IMR-90 (cell line): ENCODE results near the gene COG1. TPM values are rescaled to one million over a fixed set of nuclear protein-coding genes. Genes with fewer than 3 reads are reported as not detected.

Experiments
- ATAC-seq: fragments of 200-7000 bp; cut with Tn5 transposase; 2 replicates; pipeline ENCODE4 v1.9.1; 2020; ENCODE audit warnings: low read depth, mild to moderate bottlenecking, moderate library complexity
- BruUV-seq: library from RNA; stranded (reverse); fragments of 400-500 nt; replicated peaks from 2 replicates; lab custom pipeline; 2021; lab: Mats Ljungman, UMichigan
- CTCF ChIA-PET: fragments of 300-600 bp; formaldehyde crosslinking; extraction: SDS; loops from one replicate; lab custom pipeline; 2021; ENCODE audit warnings: antibody characterized with exemption; lab: Yijun Ruan, JAX
- POLR2A ChIA-PET: fragments of 300-600 bp; sonication (Branson Sonifier 250); formaldehyde crosslinking; loops from one replicate; lab custom pipeline; 2022; ENCODE audit warnings: antibody characterized with exemption; ENCODE audit not compliant: unreplicated experiment; lab: Charles Lee
- DNase-seq: peaks from one replicate; pipeline ENCODE4 v3.0.0; 2013
- H2AFZ ChIP-seq: replicated peaks from 2 replicates; pipeline ENCODE3; 2013; ENCODE audit warnings: low read length, mild to moderate bottlenecking; ENCODE audit not compliant: poor library complexity
- H2AK5ac ChIP-seq: 2 replicates; pipeline ENCODE4 v1.6.1; 2013; ENCODE audit warnings: low read depth, low read length, inconsistent platforms
- H2AK9ac ChIP-seq: replicated peaks from 2 replicates; pipeline ENCODE3; 2013; ENCODE audit warnings: mild to moderate bottlenecking, low read depth, low read length, moderate library complexity; ENCODE audit not compliant: poor library complexity
- H2BK120ac ChIP-seq: 2 replicates; pipeline ENCODE4 v1.6.1; 2013; ENCODE audit warnings: low read depth, low read length, inconsistent platforms
- H2BK15ac ChIP-seq: 3 replicates; pipeline ENCODE4 v1.6.1; 2013; ENCODE audit warnings: low read depth, low read length, inconsistent platforms
- H2BK20ac ChIP-seq: 2 replicates; pipeline ENCODE4 v1.6.1; 2013; ENCODE audit warnings: low read depth, mild to moderate bottlenecking, inconsistent platforms, low read length, moderate library complexity
- H2BK5ac ChIP-seq: 2 replicates; pipeline ENCODE4 v1.6.1; 2013; ENCODE audit warnings: mild to moderate bottlenecking, low read depth, low read length, inconsistent platforms; ENCODE audit not compliant: poor library complexity, severe bottlenecking
- H3K14ac ChIP-seq: replicated peaks from 2 replicates; pipeline ENCODE4 v1.6.1; 2013; ENCODE audit warnings: low read depth, low read length, inconsistent platforms
- H3K18ac ChIP-seq: 2 replicates; pipeline ENCODE4 v1.6.1; 2013; ENCODE audit warnings: low read depth, low read length, control low read depth
- H3K23ac ChIP-seq: 2 replicates; pipeline ENCODE4 v1.6.1; 2013; ENCODE audit warnings: low read depth, low read length, inconsistent platforms
- H3K27ac ChIP-seq: 2 replicates; pipeline ENCODE4 v1.5.1; 2013; ENCODE audit warnings: mild to moderate bottlenecking, control low read depth, low read length; ENCODE audit not compliant: insufficient read depth
- H3K27me3 ChIP-seq: 2 replicates; pipeline ENCODE4 v1.6.1; 2013; ENCODE audit warnings: low read length; ENCODE audit not compliant: control insufficient read depth, insufficient read depth
- H3K36me3 ChIP-seq: 2 replicates; pipeline ENCODE4 v1.6.1; 2013; ENCODE audit warnings: low read length, mixed read lengths; ENCODE audit not compliant: control insufficient read depth, insufficient read depth
- H3K4ac ChIP-seq: 2 replicates; pipeline ENCODE4 v1.6.1; 2013; ENCODE audit warnings: low read depth, low read length, inconsistent platforms
- H3K4me1 ChIP-seq: 2 replicates; pipeline ENCODE4 v1.6.1; 2013; ENCODE audit warnings: low read length, mixed read lengths; ENCODE audit not compliant: control insufficient read depth, insufficient read depth
- H3K4me2 ChIP-seq: 2 replicates; pipeline ENCODE4 v1.6.1; 2013; ENCODE audit warnings: low read depth, mild to moderate bottlenecking, control low read depth, low read length, moderate library complexity
- H3K4me3 ChIP-seq: 2 replicates; pipeline ENCODE4 v1.5.1; 2013; ENCODE audit warnings: low read depth, mild to moderate bottlenecking, control low read depth, low read length, moderate library complexity; ENCODE audit not compliant: insufficient read depth
- H3K56ac ChIP-seq: 2 replicates; pipeline ENCODE4 v1.6.1; 2013; ENCODE audit warnings: low read length, inconsistent platforms; ENCODE audit not compliant: insufficient read depth; ENCODE audit errors: extremely low read depth
- H3K79me1 ChIP-seq, 2 experiments: 2 replicates each; pipeline ENCODE4 v1.6.1; 2013; ENCODE audit warnings: low read length in 2 of 2, inconsistent platforms in 1 of 2, low read depth in 1 of 2
- H3K9ac ChIP-seq: 2 replicates; pipeline ENCODE4 v1.6.1; 2013; ENCODE audit warnings: low read depth, low read length, control low read depth
- H3K9me1 ChIP-seq: 2 replicates; pipeline ENCODE4 v1.6.1; 2013; ENCODE audit warnings: low read length, inconsistent platforms; ENCODE audit not compliant: insufficient read depth
- H3K9me3 ChIP-seq: 2 replicates; pipeline ENCODE4 v1.6.1; 2013; ENCODE audit warnings: low read length; ENCODE audit not compliant: control insufficient read depth, insufficient read depth
- H4K20me1 ChIP-seq: 2 replicates; pipeline ENCODE4 v1.6.1; 2013; ENCODE audit warnings: low read length, inconsistent platforms; ENCODE audit not compliant: insufficient read depth
- H4K5ac ChIP-seq: 2 replicates; pipeline ENCODE4 v1.6.1; 2013; ENCODE audit warnings: mild to moderate bottlenecking, low read depth, low read length, control low read depth
- H4K8ac ChIP-seq, 2 experiments: 2 replicates each; pipeline ENCODE4 v1.6.1; 2013; ENCODE audit warnings: low read depth in 2 of 2, low read length in 2 of 2, control low read depth in 1 of 2, inconsistent platforms in 1 of 2
- H4K91ac ChIP-seq: 2 replicates; pipeline ENCODE4 v1.6.1; 2013; ENCODE audit warnings: low read depth, low read length, inconsistent platforms; ENCODE audit not compliant: insufficient read depth
- BHLHE40 ChIP-seq: fragments of 150-350 bp; IDR thresholded peaks from 2 replicates; pipeline ENCODE4 v1.6.1; 2016; ENCODE audit warnings: mild to moderate bottlenecking, low read depth, low read length
- CHD1 ChIP-seq: IDR thresholded peaks from 2 replicates; pipeline ENCODE4 v1.6.1; 2012; ENCODE audit warnings: low read depth, low read length, improper control_type of control experiment
- FOS ChIP-seq: fragments of 150-350 bp; IDR thresholded peaks from 2 replicates; pipeline ENCODE4 v1.6.1; 2016; ENCODE audit warnings: low read depth, low read length
- MXI1 ChIP-seq: IDR thresholded peaks from 2 replicates; pipeline ENCODE4 v1.6.1; 2012; ENCODE audit warnings: low read depth, mild to moderate bottlenecking, low read length, moderate library complexity, borderline replicate concordance
- RFX5 ChIP-seq: IDR thresholded peaks from 2 replicates; pipeline ENCODE4 v1.8.0; 2012; ENCODE audit warnings: low read depth, mild to moderate bottlenecking, low read length, moderate library complexity
- WGBS, 2 experiments: methylation state at CpG; one replicate each; pipeline versions ENCODE4 v1.1.5 to v1.1.7; 2013; ENCODE audit warnings: missing lambda C conversion rate in 2 of 2; ENCODE audit not compliant: insufficient read length in 1 of 2; ENCODE audit errors: extremely low coverage in 2 of 2; 5-methylcytosine and 5-hydroxymethylcytosine counted together
- dilution Hi-C: fragments of 300-500 bp; cut with HindIII; formaldehyde crosslinking; loops from one replicate; pipeline ENCODE4 v1.14.3; 2018; ENCODE audit warnings: low sequenced_read_pairs; ENCODE audit not compliant: unreplicated experiment
- in situ Hi-C: fragments of 300-500 bp; cut with MboI; formaldehyde crosslinking; loops from 3 replicates; pipeline ENCODE4 v1.14.3; 2019; ENCODE audit warnings: low sequenced_read_pairs, inconsistent platforms, mixed read lengths
- intact Hi-C: fragments of 100-400 bp; cut with micrococcal nuclease; formaldehyde crosslinking; loops from 2 replicates; pipeline ENCODE4 v1.10.0; 2022
- polyA plus RNA-seq, 3 experiments: library from polyadenylated mRNA; depleted of rRNA; stranded (reverse); fragments of >200 nt; gene quantifications; 2 replicates each; pipeline ENCODE4 v1.2.3, GENCODE V29; 2012; ENCODE audit warnings: low replicate concordance in 1 of 3
- total RNA-seq: library from RNA; depleted of rRNA; stranded (reverse); fragments of >200 nt; gene quantifications from 2 replicates; pipeline ENCODE4 v1.2.3, GENCODE V29; 2012

The COG1 gene
- total and polyA plus RNA-seq, 2 of the 4 experiments (the other 2 are of a cell fraction), result 18.3 to 35.1 TPM

DNA sequence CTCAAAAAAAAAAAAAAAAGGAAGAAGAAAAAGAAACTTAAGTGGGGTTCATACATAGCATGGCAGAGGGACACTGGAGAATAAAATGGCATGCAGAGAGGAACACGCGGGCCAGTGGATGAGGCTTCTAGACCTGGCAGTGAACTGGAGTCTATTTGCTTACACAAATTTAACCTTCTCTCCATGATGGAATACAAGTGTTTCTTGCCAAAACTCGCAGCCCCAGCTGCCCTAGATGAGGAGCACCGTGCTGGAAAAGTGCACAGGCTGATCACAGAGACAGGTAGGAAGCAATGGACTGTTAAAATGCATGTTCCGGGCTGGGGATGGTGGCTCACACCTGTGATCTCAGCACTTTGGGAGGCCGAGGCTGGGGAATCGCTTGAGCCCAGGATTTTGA, 18.7 kb upstream of the COG1 start:
- H3K9me3 ChIP-seq, result no peaks in the 10 kb centered on the region
- dilution Hi-C loops (no loop called here), in situ Hi-C loops (no loop called here), intact Hi-C loops (no loop called here)
- no peak for DNase-seq
- H3K14ac ChIP-seq, result no peak overlapping the region
- H3K9me1 ChIP-seq, result peaks cover 3% of the 10 kb centered on the region
- ChIA-PET POLR2A (no interaction called here), CTCF (no interaction called here)
- H3K27me3 ChIP-seq, result peaks cover 1% of the 10 kb centered on the region; the same call in 1 of the 2 replicates
- no peak overlapping the region for H3K27ac ChIP-seq
- no peak for TF ChIP-seq RFX5
- TF ChIP-seq FOS, result no peak
- TF ChIP-seq MXI1, result no peak
- no peak for TF ChIP-seq CHD1
- no peak for TF ChIP-seq BHLHE40
- H3K4me3 ChIP-seq, result no peak overlapping the region
- ATAC-seq, result no peak
- no peak overlapping the region for H2AK9ac ChIP-seq
- 60% methylated on average over 2 of the region's 7 CpGs; no CpG with 5 or more reads in 1 of the 2 experiments for WGBS, 2 experiments
- H3K79me1 ChIP-seq, result no peaks in the 10 kb centered on the region
- H4K20me1 ChIP-seq, result no peaks in the 10 kb centered on the region
- no peaks in the 10 kb centered on the region for H3K36me3 ChIP-seq
- H2BK20ac ChIP-seq, result no peak overlapping the region
- H3K4ac ChIP-seq, result no peak overlapping the region
- BruUV-seq, result no TSS peak
- H3K4me2 ChIP-seq, result no peak overlapping the region
- H4K5ac ChIP-seq, result no peak overlapping the region
- no peak overlapping the region for H2BK5ac ChIP-seq
- H2BK15ac ChIP-seq, result no peak overlapping the region
- H3K18ac ChIP-seq, result no peak overlapping the region
- H4K91ac ChIP-seq, result no peak overlapping the region
- H2BK120ac ChIP-seq, result no peak overlapping the region
- H3K23ac ChIP-seq, result no peak overlapping the region
- H3K9ac ChIP-seq, result no peak overlapping the region
- no peak overlapping the region for H4K8ac ChIP-seq
- no peak overlapping the region for H2AK5ac ChIP-seq
- no peak overlapping the region for H2AFZ ChIP-seq
- H3K56ac ChIP-seq, result no peak overlapping the region
- H3K4me1 ChIP-seq, result no peaks in the 10 kb centered on the region
